Fibroblast of skin of abdomen (primary cell): Measurements from ENCODE around the gene ZNF148.
"Not testable (repeated sequence)": the region's sequence is repeated elsewhere in the genome, so short reads cannot be mapped to it uniquely, and the experiment has no call there.

Experiments used
- DNase-seq: peaks from one replicate; pipeline ENCODE4 v3.0.0-alpha.2; 2013

Gene ZNF148

GRCh38 chr3:125375950-125376679 lies 990 bp upstream of the ZNF148 start:
- DNase-seq = no peak

- peak; percentile 35 for DNase-seq
Measured at GRCh38 chr3:125374501-125374995, 577 bp downstream of the ZNF148 start.

DNA sequence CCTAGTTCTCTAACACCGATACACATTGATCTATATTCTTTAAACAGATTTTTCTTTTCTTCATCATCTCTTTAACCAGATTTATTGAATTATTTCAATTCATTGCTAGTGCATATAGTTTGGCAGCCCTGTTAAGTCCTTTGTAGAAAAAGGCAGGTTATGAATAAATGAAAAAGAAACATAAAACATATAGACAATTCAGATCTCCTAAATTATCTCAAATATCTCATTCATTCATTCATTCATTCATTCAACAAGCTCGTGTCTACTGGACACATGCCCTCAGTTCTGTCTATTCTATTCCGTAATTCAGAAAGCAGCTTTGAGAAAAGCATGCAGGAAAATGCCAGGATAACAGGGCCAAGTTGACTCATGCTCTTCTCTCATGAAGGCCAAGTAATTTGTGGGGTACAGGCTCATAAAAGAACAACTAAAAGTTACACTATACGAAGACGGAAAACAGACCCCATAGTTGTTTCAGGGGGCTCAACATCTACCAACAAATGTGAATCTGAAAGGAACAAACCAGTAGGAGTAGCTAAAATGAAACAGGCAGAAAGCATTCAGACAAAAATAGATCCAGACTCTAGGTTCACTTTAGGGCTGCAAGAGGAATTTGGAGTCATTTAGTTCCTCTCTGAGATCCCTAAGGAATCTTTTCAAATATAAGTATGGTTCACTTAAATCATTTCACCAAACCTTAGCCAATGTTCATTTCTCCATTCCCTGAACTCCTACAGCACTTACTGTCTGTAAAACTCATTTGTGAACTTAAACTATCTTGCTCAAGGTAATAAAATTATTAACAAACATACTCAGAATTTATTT lies 7.5 kb downstream of the ZNF148 start:
- peak; percentile 22 for DNase-seq

DNA sequence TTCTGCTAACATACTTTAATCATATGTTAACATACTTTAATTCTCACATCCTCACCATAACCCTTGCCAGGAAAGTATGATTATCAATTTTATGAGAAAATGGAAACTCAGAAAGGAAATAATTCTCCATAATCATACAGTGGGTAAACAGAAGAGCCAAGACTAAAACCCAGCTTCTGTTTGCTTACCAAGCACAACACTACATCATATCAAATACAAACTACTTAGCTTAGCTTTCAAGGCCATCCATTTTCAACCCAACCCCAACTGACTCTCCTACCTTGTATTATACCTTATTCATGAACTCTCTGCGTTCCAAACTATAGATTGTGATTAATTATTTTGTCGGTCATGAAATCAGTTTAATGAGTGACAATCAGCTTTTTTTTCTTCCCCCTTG lies 9.0 kb downstream of the ZNF148 start:
- DNase-seq = no peak

- DNase-seq = no peak
Measured at GRCh38 chr3:125359700-125360099, 15.4 kb downstream of the ZNF148 start.

GRCh38 chr3:125358923-125359322 lies 16.2 kb downstream of the ZNF148 start:
- DNase-seq = no peak

GRCh38 chr3:125357837-125358236 lies 17.3 kb downstream of the ZNF148 start:
- no peak for DNase-seq

GRCh38 chr3:125357032-125357658 lies 18.0 kb downstream of the ZNF148 start:
- peak; percentile 42 for DNase-seq

- no peak for DNase-seq
Measured at GRCh38 chr3:125356140-125357026, 18.7 kb downstream of the ZNF148 start.

- no peak for DNase-seq
Measured at GRCh38 chr3:125353659-125354058, 21.5 kb downstream of the ZNF148 start.

DNA sequence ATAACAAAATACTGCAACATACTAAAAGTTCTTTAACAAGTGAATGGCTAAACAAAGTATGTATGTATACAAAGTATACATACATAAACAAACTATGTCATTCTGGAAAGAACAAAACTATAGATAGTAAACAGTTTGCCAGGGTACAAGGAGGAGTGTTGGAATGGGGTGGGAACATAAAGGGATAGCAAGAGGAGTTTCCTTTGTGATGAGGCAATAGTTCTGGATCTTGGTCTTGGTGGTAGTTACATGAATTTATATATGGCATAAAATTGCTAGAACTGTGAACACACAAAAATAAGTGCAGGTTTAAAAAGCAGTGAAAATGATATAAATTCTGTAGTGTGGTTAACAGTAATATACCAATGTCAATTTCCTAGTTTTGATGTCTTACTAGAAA lies 22.0 kb downstream of the ZNF148 start:
- DNase-seq = no peak

- peak; percentile 74 for DNase-seq
Measured at GRCh38 chr3:125351814-125352456, 23.2 kb downstream of the ZNF148 start.

DNA sequence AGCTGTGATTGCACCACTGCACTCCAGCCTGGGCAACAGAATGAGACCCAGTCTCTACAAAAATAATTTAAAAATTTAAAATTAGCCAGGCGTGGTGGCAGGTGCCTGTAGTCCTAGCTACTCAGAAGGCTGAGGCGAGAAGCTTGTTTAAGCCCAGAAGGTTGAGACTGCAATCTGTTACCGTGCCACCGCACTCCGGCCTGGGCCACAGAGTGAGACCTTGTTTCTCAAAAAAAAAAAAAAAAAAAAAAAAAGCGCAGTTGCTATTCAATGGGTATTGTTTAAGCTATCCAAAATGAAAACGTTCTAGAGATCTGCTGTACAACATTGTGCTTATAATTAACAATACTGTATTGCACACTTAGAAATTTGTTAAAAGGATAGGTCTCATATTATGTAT lies 24.0 kb downstream of the ZNF148 start:
- DNase-seq = no peak

DNA sequence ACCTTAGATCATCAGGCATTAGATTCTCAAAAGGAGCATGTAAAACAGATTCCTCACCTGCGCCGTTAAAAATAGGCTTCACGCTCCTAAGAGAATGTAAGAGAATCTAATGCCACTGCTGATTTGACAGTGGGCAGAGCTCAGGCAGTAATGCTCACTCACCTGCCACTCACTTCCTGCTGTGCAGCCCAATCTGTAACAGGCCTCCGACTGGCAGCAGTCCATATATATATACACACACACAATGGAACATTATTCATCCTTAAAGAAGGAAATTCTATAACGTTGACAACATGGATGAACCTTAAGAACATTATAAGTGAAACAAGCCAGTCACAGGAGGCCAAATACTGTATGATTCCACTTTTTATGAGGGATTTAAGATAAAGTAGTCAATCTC lies 24.5 kb downstream of the ZNF148 start:
- DNase-seq = no peak

DNA sequence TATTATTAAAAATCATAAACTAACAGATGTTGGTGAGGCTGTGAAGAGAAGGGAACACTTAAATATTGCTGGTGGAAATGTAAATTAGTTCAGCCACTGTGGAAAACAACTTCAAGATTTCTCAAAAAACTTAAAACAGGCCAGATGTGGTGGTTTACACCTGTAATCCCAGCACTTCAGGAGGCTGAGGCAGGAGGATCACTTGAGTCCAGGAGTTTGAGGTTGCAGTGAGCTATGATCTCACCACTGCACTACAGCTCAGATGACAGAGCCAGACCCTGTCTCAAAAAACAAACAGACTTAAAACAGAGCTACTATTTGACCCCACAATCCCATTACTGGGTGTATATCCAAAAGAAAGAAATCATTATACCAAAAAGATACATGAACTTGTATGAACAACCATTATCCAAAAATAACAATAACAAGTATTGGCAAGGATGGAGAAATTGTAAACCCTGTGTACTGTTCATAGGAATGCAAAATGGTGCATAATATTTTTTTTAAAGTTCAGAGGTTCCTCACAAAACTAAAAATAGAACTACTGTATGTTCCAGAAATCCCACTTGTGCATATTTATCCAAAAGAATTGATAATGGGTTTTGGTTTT lies 25.5 kb downstream of the ZNF148 start:
- DNase-seq = no peak

DNA sequence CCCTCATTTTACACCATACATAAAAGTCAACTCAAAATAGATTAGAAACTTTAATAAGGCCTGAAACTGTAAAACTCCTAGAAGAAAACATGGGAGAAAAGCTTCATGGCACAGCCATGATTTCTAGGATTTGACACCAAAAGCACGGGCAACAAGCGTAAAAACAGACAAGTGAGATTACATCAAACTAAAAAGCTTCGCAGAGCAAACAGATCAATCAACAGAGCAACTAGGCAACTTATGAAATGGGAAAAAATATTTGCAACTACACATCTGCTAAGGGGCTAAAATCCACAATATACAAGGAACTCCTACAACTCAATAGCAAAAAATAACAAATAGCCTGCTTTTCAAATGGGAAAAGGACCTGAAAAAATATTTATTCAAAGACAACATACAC lies 26.1 kb downstream of the ZNF148 start:
- no peak for DNase-seq

GRCh38 chr3:125343367-125343766 lies 31.8 kb downstream of the ZNF148 start:
- DNase-seq = not testable (repeated sequence)

GRCh38 chr3:125340121-125340520 lies 35.0 kb downstream of the ZNF148 start:
- DNase-seq = no peak

DNA sequence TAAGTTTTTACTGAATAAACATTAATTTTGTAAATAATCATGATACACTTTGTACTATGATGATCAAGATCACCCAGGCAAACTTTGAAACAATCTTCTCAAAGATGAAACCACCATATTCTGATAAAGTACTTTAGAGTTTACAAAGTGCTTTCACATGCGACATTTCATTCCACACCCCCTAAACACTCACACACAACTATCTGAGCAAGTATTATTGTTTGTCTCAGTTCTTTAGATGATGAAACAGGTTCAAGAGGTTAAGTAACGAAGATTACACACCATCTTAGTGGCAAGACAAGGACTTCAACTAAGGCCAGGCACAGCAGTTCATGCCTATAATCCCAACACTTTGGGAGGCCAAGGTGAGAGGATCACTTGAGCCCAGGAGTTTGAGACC lies 37.6 kb downstream of the ZNF148 start:
- no peak for DNase-seq

DNA sequence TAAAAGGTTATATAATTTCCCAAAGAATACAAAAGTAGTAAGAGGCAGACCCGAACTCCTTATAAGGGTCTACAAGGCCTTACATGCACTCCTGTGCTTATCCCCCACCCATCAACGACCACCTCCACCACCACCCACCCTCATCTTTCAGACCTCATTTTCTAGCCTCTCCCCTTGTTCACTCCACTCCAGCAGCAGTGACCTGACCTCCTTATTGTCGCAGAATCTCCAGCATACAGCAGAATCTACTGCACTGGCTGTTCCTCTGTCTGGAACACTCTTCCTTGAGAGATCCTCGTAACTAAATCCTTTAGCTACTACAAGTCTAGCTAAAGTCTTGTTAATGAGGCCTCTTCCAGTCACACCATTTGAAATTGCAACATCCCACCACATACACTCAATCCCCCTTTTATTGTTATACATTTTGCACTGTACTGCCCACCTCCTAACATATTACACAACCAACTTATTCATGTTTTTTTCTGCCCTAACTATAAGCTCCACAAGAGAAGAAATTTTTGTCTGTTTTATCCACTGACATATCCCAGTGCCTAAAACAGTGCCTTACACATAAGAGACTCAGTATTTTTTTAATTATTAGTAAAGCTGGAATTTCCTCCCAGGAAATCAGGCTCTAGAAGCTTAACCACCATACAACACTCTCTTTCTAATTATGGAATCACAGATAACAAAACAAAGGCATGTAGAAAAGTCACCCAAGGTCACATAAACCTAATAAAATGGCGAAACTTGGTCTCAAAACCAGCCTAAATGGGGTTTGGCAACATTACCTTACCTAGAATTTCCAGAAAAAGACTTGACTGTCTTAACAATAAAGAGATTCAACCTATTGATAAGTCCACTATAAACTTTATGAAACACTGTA lies 40.2 kb downstream of the ZNF148 start:
- no peak for DNase-seq
